ENCODE data around the gene ENTPD8. TPM values are rescaled to one million over a fixed set of nuclear protein-coding genes. Genes with fewer than 3 reads are reported as not detected.

Gene ENTPD8
- total RNA-seq, 1 donor from 2014 or later = 0.24 TPM

DNA sequence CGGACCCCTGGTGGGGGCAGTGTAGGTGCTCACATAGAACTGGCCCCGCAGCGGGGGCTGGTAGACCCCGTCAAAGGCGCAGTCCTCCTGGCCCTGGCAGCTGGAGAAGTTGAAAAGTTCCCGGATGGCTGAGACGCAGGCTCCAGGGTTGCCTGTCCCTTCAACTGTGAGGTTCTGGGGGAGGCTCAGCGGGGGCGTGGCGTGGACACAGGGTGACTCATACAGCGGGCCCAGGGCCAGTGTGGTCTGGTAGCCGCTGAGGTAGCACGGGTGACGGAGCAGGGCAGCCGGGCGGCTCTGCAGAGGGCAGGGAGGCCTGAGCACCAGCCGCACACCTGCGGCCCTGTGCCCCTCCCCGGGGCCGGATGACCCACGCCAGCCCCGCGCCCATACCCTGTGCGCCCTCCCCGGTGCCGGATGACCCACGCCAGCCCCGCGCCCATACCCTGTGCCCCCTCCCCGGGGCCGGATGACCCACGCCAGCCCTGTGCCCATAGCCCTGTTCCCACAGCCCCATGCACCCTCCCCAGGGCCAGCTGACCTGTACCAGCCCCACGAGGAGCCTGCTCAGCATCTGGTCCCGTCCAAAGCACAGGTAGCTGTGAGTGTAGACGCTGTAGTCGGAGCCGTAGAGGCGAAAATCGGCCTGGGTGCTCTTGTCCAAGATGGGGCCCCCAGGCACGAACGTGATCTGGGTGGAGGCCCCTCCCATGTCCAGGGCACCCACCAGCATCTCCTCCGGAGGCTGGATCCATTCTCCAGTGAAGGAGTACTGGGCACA lies 5.0 kb downstream of the ENTPD8 start:
- DNase-seq (ENCODE audit: extremely low spot score, unreplicated experiment) = no peak
- Mint-ChIP-seq H3K4me3 (ENCODE audit: unreplicated experiment) (no peak overlapping the region), H3K36me3 (ENCODE audit: unreplicated experiment) (no peaks in the 10 kb centered on the region), H3K9me3 (ENCODE audit: unreplicated experiment) (no peaks in the 10 kb centered on the region), H3K27me3 (ENCODE audit: unreplicated experiment) (no peaks in the 10 kb centered on the region), H3K4me1 (ENCODE audit: unreplicated experiment) (peaks cover 2% of the 10 kb centered on the region), H3K27ac (ENCODE audit: unreplicated experiment) (no peak overlapping the region)
- TF ChIP-seq, protein P1, sequence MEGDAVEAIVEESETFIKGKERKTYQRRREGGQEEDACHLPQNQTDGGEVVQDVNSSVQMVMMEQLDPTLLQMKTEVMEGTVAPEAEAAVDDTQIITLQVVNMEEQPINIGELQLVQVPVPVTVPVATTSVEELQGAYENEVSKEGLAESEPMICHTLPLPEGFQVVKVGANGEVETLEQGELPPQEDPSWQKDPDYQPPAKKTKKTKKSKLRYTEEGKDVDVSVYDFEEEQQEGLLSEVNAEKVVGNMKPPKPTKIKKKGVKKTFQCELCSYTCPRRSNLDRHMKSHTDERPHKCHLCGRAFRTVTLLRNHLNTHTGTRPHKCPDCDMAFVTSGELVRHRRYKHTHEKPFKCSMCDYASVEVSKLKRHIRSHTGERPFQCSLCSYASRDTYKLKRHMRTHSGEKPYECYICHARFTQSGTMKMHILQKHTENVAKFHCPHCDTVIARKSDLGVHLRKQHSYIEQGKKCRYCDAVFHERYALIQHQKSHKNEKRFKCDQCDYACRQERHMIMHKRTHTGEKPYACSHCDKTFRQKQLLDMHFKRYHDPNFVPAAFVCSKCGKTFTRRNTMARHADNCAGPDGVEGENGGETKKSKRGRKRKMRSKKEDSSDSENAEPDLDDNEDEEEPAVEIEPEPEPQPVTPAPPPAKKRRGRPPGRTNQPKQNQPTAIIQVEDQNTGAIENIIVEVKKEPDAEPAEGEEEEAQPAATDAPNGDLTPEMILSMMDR (IDR thresholded peaks at IDR 0.05) = no peak

DNA sequence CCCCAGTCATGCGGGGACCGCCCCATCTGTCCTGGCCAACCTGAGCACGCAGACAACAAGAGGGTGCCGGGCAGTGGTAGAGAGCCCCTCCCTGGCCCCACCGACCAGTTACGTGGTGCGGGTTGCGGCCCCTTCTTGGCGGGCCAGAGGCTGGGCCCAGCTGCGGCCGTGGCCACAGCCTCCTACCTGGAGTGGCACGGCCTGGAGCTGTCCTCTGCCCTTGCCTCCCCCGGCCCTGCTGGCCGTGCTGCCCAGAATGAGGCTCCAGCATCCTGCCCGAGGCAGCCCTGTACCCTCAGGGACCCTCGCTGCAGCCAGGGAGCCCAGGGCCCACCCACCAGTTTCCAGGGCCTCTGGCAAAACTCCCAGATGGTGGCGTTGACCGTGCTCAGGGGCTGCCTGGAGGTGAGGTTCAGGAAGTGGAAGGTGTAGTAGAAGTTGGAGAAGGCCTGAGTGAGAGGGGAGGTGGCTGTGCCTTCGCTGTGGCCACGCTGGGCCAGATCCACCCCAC lies 5.7 kb downstream of the ENTPD8 start:
- no peaks in the 10 kb centered on the region for H3K9me3 Mint-ChIP-seq (ENCODE audit: unreplicated experiment)
- no peak for DNase-seq (ENCODE audit: extremely low spot score, unreplicated experiment)
- H3K4me3 Mint-ChIP-seq (ENCODE audit: unreplicated experiment) = no peak overlapping the region

DNA sequence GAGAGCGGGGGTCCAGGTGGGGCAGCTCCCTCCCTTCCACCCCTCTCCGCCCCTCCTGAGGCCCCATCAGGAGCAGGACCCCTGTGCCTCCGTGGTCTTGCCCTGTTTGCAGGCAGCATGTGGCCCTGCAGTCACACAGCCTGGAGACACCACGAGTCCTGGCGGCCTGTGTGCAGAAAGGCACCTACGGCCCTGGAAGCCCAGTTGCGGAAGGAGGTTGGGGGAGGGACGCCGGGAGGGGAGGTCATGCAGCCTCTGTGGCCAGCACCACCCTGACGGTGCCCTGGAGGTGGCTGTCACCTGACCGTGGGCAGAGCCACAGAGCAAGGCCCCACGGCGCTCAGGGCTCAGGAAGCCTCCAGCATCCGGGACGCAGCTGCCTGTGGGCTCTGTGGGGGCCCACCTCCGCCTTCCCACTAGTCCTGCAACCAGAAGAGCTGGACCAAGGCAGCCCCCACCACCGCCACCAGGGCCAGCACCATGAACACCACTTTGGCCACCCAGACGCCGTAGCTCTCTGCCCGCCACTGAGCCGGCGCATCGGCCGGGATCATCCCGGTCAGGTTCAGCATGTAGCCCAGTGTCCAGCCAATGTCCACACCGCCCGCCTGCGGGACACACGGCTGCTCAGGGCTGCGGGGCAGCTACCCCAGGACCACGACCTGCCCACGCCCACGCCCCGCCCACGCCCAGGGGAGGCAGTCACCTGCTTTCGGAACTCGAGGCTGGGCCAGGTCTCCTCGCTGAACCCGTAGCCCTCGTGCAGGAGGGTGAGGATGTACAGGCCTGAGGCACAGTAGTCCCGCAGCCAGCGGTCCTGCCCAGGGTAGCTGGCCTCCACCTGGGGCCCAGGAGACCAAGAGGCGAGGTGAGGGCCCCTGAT lies 6.4 kb downstream of the ENTPD8 start:
- Mint-ChIP-seq H3K4me1 (ENCODE audit: unreplicated experiment) (peaks cover 2% of the 10 kb centered on the region), H3K36me3 (ENCODE audit: unreplicated experiment) (no peaks in the 10 kb centered on the region), H3K27ac (ENCODE audit: unreplicated experiment) (no peak overlapping the region), H3K4me3 (ENCODE audit: unreplicated experiment) (no peak overlapping the region), H3K9me3 (ENCODE audit: unreplicated experiment) (no peaks in the 10 kb centered on the region), H3K27me3 (ENCODE audit: unreplicated experiment) (no peaks in the 10 kb centered on the region)
- no peak for DNase-seq (ENCODE audit: extremely low spot score, unreplicated experiment)
- TF ChIP-seq, protein P1 (IDR thresholded peaks at IDR 0.05) = no peak

More for the DNA sequence above, 5.7 kb downstream of the ENTPD8 start:
- TF ChIP-seq, protein P1 (IDR thresholded peaks at IDR 0.05) = no peak
- no peaks in the 10 kb centered on the region for H3K27me3 Mint-ChIP-seq (ENCODE audit: unreplicated experiment)
- no peaks in the 10 kb centered on the region for H3K36me3 Mint-ChIP-seq (ENCODE audit: unreplicated experiment)
- no peak overlapping the region for H3K27ac Mint-ChIP-seq (ENCODE audit: unreplicated experiment)
- peaks cover 2% of the 10 kb centered on the region for H3K4me1 Mint-ChIP-seq (ENCODE audit: unreplicated experiment)

DNA sequence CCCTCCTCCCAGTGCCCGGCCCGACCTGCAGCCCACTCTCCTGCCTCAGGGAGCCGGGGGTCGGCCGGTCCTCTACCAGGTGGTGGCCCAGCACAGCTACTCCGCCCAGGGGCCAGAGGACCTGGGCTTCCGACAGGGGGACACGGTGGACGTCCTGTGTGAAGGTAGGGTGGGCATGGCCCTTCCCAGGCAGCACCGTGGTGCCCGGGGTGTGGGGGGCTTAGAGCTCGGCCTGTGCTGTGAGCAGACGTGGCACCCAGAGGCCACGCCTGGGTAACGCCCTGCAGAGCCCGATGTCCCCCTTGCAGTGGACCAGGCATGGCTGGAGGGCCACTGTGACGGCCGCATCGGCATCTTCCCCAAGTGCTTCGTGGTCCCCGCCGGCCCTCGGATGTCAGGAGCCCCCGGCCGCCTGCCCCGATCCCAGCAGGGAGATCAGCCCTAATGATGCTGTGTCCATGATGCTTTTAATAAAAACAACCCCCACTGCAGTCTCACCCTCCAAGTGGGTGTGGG lies 7.2 kb downstream of the ENTPD8 start:
- H3K4me3 Mint-ChIP-seq (ENCODE audit: unreplicated experiment) = no peak overlapping the region
- no peak overlapping the region for H3K27ac Mint-ChIP-seq (ENCODE audit: unreplicated experiment)
- TF ChIP-seq, protein P1 (IDR thresholded peaks at IDR 0.05) = no peak
- no peaks in the 10 kb centered on the region for H3K4me1 Mint-ChIP-seq (ENCODE audit: unreplicated experiment)
- H3K27me3 Mint-ChIP-seq (ENCODE audit: unreplicated experiment) = no peaks in the 10 kb centered on the region
- no peak for DNase-seq (ENCODE audit: extremely low spot score, unreplicated experiment)
- no peaks in the 10 kb centered on the region for H3K9me3 Mint-ChIP-seq (ENCODE audit: unreplicated experiment)
- no peaks in the 10 kb centered on the region for H3K36me3 Mint-ChIP-seq (ENCODE audit: unreplicated experiment)
